Measurements from ENCODE around the gene STYXL2. TPM values are rescaled to one million over a fixed set of nuclear protein-coding genes. Genes with fewer than 3 reads are reported as not detected.

The STYXL2 gene
- total and polyA plus RNA-seq, 10 donors, result not detected

DNA sequence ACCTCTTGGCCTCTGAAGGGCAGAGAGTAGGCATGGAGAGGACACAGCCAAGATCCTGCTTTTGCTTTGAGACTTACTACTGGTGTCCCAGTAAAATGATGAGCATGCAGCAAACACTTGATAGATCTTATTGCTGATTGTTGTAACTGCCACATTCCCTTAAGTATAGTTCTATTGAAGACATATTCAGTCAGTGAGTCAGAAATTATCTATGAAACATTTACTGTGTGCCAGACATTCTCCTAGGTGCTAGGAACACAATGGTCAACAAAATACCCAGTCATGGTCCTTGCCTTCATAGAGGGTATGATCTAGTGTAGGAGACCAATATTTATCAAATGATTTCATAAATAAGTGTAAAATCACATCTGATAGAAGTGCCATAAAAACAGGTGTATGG is 13.6 kb downstream of the STYXL2 start:
- intact Hi-C loops (cut with DNase I; ENCODE audit: low total_unique reads), result no loop called here
- H3K4me3 ChIP-seq, result no peak overlapping the region
- no peaks in the 10 kb centered on the region for H3K36me3 ChIP-seq
- TF ChIP-seq POLR2A (IDR thresholded peaks at IDR 0.05) (no peak), POLR2AphosphoS5 (IDR thresholded peaks at IDR 0.05) (no peak)
- TF ChIP-seq, protein P1, sequence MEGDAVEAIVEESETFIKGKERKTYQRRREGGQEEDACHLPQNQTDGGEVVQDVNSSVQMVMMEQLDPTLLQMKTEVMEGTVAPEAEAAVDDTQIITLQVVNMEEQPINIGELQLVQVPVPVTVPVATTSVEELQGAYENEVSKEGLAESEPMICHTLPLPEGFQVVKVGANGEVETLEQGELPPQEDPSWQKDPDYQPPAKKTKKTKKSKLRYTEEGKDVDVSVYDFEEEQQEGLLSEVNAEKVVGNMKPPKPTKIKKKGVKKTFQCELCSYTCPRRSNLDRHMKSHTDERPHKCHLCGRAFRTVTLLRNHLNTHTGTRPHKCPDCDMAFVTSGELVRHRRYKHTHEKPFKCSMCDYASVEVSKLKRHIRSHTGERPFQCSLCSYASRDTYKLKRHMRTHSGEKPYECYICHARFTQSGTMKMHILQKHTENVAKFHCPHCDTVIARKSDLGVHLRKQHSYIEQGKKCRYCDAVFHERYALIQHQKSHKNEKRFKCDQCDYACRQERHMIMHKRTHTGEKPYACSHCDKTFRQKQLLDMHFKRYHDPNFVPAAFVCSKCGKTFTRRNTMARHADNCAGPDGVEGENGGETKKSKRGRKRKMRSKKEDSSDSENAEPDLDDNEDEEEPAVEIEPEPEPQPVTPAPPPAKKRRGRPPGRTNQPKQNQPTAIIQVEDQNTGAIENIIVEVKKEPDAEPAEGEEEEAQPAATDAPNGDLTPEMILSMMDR (IDR thresholded peaks at IDR 0.05 in 8 of 11, conservative IDR thresholded peaks at IDR 0.05 in 3 of 11), result no peak
- peaks cover 12 to 31% (median 19%) of the 10 kb centered on the region in 6 donors for H3K4me1 ChIP-seq
- H3K9me3 ChIP-seq, result peaks cover 0 to 18% (median 6%) of the 10 kb centered on the region in 8 donors
- no peaks in the 10 kb centered on the region for H3K27me3 ChIP-seq (replicated peaks in 1 of 7)
- DNase-seq, result no peak
- no peak overlapping the region for H3K27ac ChIP-seq

DNA sequence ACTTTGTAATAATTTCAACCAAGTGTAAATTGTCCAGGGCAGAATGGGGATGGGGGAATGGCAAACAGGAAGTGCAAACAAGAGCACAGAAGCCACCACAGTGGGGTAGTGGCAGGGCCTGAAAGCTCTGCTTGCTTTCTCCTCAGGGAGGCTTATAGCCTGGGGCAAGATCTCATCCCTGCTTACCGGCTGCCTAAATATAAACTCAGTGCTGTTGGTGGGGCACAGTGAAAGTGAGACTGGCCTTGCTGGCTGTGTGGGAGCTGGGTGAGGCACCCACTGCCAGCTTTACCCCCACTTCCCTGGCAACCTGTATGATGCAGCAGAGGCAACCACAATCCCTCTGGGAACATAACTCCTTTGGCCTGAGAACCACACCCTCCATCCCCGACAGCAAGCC is 15.2 kb downstream of the STYXL2 start:
- no peaks in the 10 kb centered on the region for H3K27me3 ChIP-seq (replicated peaks in 1 of 7)
- no peak overlapping the region for H3K27ac ChIP-seq
- no peak overlapping the region for H3K4me3 ChIP-seq
- TF ChIP-seq, protein P1 (IDR thresholded peaks at IDR 0.05 in 8 of 11, conservative IDR thresholded peaks at IDR 0.05 in 3 of 11), result no peak
- TF ChIP-seq POLR2AphosphoS5 (IDR thresholded peaks at IDR 0.05) (no peak), POLR2A (IDR thresholded peaks at IDR 0.05) (no peak)
- peaks cover 0 to 18% (median 6%) of the 10 kb centered on the region in 8 donors for H3K9me3 ChIP-seq
- WGBS, 5 donors, result 54 to 79% (median 67%) methylated on average over 1 to 2 of the region's 2 CpGs
- no peak for DNase-seq
- intact Hi-C loops (cut with DNase I; ENCODE audit: low total_unique reads), result no loop called here
- peaks cover 12 to 24% (median 16%) of the 10 kb centered on the region in 6 donors for H3K4me1 ChIP-seq
- H3K36me3 ChIP-seq, result no peaks in the 10 kb centered on the region

DNA sequence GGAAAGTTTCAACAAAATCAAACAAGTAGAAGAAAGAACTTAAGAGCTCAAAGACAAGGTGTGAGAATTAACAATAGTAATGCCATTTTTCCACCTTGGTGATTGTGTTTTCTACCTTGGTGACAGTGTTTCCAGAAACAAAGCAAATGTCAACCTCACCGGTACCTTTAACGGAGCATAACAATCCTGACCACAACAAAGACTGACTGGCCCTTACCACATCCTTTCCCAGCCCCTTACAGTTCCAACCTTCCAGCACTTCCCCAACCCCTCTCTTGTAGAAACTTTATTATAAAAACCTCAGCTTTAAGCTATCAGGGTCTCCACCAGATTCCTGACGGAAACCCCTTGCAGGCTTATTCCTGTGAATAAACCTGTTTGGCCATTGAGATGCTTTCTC is 16.7 kb downstream of the STYXL2 start:
- DNase-seq, result no peak
- peaks cover 0 to 4% (median 0%) of the 10 kb centered on the region in 7 donors for H3K27me3 ChIP-seq (replicated peaks in 1 of 7)
- H3K4me3 ChIP-seq, result no peak overlapping the region
- H3K9me3 ChIP-seq, result peaks cover 0 to 18% (median 6%) of the 10 kb centered on the region in 8 donors
- no peaks in the 10 kb centered on the region for H3K36me3 ChIP-seq
- intact Hi-C loops (cut with DNase I; ENCODE audit: low total_unique reads), result no loop called here
- WGBS, 5 donors, result 31 to 57% (median 49%) methylated on average over 3 of the region's 3 CpGs
- TF ChIP-seq, protein P1 (IDR thresholded peaks at IDR 0.05 in 8 of 11, conservative IDR thresholded peaks at IDR 0.05 in 3 of 11), result no peak
- TF ChIP-seq POLR2A (IDR thresholded peaks at IDR 0.05) (no peak), POLR2AphosphoS5 (IDR thresholded peaks at IDR 0.05) (no peak)
- peaks cover 0 to 10% (median 1%) of the 10 kb centered on the region in 6 donors for H3K4me1 ChIP-seq
- no peak overlapping the region for H3K27ac ChIP-seq

DNA sequence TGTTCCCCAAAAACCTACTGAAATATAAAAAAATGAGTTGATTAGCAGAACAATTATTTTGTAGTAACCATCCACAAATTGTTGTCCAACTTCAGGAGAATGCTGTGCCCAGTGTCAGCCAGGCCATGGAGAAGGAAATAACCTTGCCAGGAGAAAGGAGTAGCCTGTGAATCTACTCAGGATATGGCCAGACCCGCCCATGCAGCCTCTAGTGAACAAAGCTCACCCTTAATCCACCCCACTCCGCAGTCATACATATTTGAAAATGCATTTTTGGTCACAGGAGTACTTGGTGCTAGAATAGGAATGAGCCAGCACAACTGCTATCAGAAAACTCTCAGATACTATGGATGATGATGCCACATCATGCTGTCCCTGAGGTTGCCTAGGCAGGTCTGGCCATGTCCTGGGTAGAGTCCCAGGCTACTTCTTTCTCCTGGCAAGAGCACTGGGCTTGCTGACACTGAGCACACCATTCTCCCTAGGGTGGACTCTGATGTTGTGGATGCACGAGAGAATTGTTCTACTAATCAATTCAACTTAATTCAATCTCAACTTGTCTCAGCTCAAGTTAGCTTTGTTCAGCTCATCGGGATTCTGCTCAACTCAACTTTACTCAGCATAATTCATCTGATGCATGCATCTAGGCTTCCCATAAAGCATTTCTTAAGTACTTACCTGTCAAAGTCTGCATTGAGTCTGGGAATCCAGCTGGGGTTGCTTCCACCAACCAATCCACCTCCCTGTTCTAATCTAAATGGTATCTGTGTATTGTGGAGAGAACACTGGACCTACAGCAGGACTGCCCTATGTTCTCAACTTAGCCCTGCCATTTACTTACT is 18.2 kb downstream of the STYXL2 start:
- H3K27me3 ChIP-seq (replicated peaks in 1 of 7), result peaks cover 0 to 4% (median 0%) of the 10 kb centered on the region in 7 donors
- H3K9me3 ChIP-seq, result peaks cover 0 to 18% (median 6%) of the 10 kb centered on the region in 8 donors
- H3K36me3 ChIP-seq, result no peaks in the 10 kb centered on the region
- H3K4me1 ChIP-seq, result peaks cover 0 to 9% (median 0%) of the 10 kb centered on the region in 6 donors
- no peak overlapping the region for H3K4me3 ChIP-seq
- no peak overlapping the region for H3K27ac ChIP-seq
- DNase-seq, result no peak
- TF ChIP-seq, protein P1 (IDR thresholded peaks at IDR 0.05 in 8 of 11, conservative IDR thresholded peaks at IDR 0.05 in 3 of 11), result no peak
- TF ChIP-seq POLR2AphosphoS5 (IDR thresholded peaks at IDR 0.05) (no peak), POLR2A (IDR thresholded peaks at IDR 0.05) (no peak)
- 83 to 94% (median 93%) methylated on average over 4 of the region's 4 CpGs for WGBS, 5 donors
- intact Hi-C loops (cut with DNase I; ENCODE audit: low total_unique reads), result no loop called here

Data from spleen (tissue), 11 donors.